Endothelial cell of umbilical vein (primary cell): ENCODE data around the gene PCDHA3. TPM values are rescaled to one million over a fixed set of nuclear protein-coding genes. Genes with fewer than 3 reads are reported as not detected.

Source experiments
- BruUV-seq: library from RNA; stranded (reverse); fragments of 400-500 nt; replicated peaks from 2 replicates; lab custom pipeline; 2021; lab: Mats Ljungman, UMichigan
- CTCF ChIA-PET: fragments of 300-600, 350-600 bp; sonication (Branson Sonifier 250); formaldehyde crosslinking; loops from one replicate; lab custom pipeline; 2021; ENCODE audit warnings: antibody characterized with exemption, inconsistent platforms; lab: Charles Lee
- POLR2A ChIA-PET: fragments of 300-600, 350-600 bp; sonication (Branson Sonifier 250); formaldehyde crosslinking; loops from one replicate; lab custom pipeline; 2021; ENCODE audit warnings: antibody characterized with exemption, inconsistent platforms; lab: Charles Lee
- DNase-seq: peaks from one replicate; pipeline ENCODE4 v3.0.0-alpha.2; 2011; ENCODE audit warnings: low read depth, low spot score
- FAIRE-seq: peaks from 2 replicates; lab custom pipeline; 2011; peaks lifted over from hg19 to GRCh38; lab: Jason Lieb, UNC
- H2AFZ ChIP-seq: 2 replicates; pipeline ENCODE4 v1.6.0; 2012; ENCODE audit warnings: low read depth, low read length, control low read depth, inconsistent platforms
- H3K27ac ChIP-seq: 2 replicates; pipeline ENCODE4 v1.5.1; 2011; ENCODE audit warnings: low read depth, mild to moderate bottlenecking, control low read depth, low read length, moderate library complexity; ENCODE audit not compliant: insufficient read depth
- H3K27me3 ChIP-seq, 2 experiments: 2 replicates each; pipeline versions ENCODE4 v1.6.0 to v1.6.1; 2011; ENCODE audit warnings: low read length in 2 of 2, mixed read lengths in 1 of 2; ENCODE audit not compliant: control insufficient read depth in 2 of 2, insufficient read depth in 2 of 2
- H3K36me3 ChIP-seq, 2 experiments: 2 replicates in 1 of 2; 3 replicates in 1 of 2; pipeline ENCODE4 v1.5.1; 2011; ENCODE audit warnings: low read length in 2 of 2, mild to moderate bottlenecking in 1 of 2, moderate library complexity in 1 of 2; ENCODE audit not compliant: control insufficient read depth in 2 of 2, insufficient read depth in 2 of 2; ENCODE audit errors: extremely low read depth in 1 of 2
- H3K4me1 ChIP-seq: 3 replicates; pipeline ENCODE4 v1.5.1; 2011; ENCODE audit warnings: mild to moderate bottlenecking, low read length; ENCODE audit not compliant: control insufficient read depth, insufficient read depth; ENCODE audit errors: extremely low read depth
- H3K4me2 ChIP-seq: 2 replicates; pipeline ENCODE4 v1.6.1; 2011; ENCODE audit warnings: low read length, control low read depth, mixed read lengths; ENCODE audit not compliant: insufficient read depth
- H3K4me3 ChIP-seq, 3 experiments: fragments of 200-600 bp in 1 of 3; sonication (generic), shearing (Covaris generic) in 1 of 3; replicated peaks in 1 of 3; 2 replicates each; pipeline ENCODE4 v1.5.1; 2011 to 2016; ENCODE audit warnings: control low read depth in 3 of 3, low read length in 3 of 3, mild to moderate bottlenecking in 2 of 3, inconsistent platforms in 1 of 3, low read depth in 1 of 3, moderate library complexity in 1 of 3; ENCODE audit not compliant: insufficient read depth in 1 of 3
- H3K79me2 ChIP-seq: 2 replicates; pipeline ENCODE4 v1.6.0; 2012; ENCODE audit warnings: low read length, inconsistent platforms; ENCODE audit not compliant: control insufficient read depth, insufficient read depth
- H3K9ac ChIP-seq: replicated peaks from 2 replicates; pipeline ENCODE3; 2011; ENCODE audit warnings: low read length, control low read depth; ENCODE audit not compliant: insufficient read depth; ENCODE audit errors: extremely low read depth
- H3K9me1 ChIP-seq: replicated peaks from 3 replicates; pipeline ENCODE4 v1.6.0; 2011; ENCODE audit warnings: mild to moderate bottlenecking, low read length; ENCODE audit not compliant: control insufficient read depth, insufficient read depth; ENCODE audit errors: extremely low read depth
- H3K9me3 ChIP-seq: replicated peaks from 2 replicates; pipeline ENCODE4 v1.5.1; 2012; ENCODE audit warnings: low read length, inconsistent platforms; ENCODE audit not compliant: control insufficient read depth, insufficient read depth
- H4K20me1 ChIP-seq: replicated peaks from 2 replicates; pipeline ENCODE3; 2011; ENCODE audit warnings: mild to moderate bottlenecking, low read length; ENCODE audit not compliant: control insufficient read depth, insufficient read depth; ENCODE audit errors: extremely low read depth
- FOS ChIP-seq: IDR thresholded peaks from 2 replicates; pipeline ENCODE4 v1.6.1; 2011; ENCODE audit warnings: mild to moderate bottlenecking, low read length, moderate library complexity, borderline replicate concordance; ENCODE audit not compliant: insufficient read depth
- MYC ChIP-seq: IDR thresholded peaks from one replicate; pipeline ENCODE4 v1.6.1; 2011; ENCODE audit warnings: mild to moderate bottlenecking, low read depth, low read length
- POLR2A ChIP-seq: IDR thresholded peaks from 2 replicates; pipeline ENCODE4 v1.6.1; 2012; ENCODE audit warnings: low read depth, mild to moderate bottlenecking, control low read depth, low read length
- POLR2AphosphoS5 ChIP-seq: IDR thresholded peaks from 2 replicates; pipeline ENCODE4 v1.6.1; 2012; ENCODE audit warnings: low read depth, mild to moderate bottlenecking, control low read depth, low read length, moderate library complexity; ENCODE audit not compliant: insufficient read depth
- dilution Hi-C: fragments of 300-500 bp; cut with MboI; formaldehyde crosslinking; loops from one replicate; pipeline ENCODE4 v1.15.0; 2019; ENCODE audit warnings: low sequenced_read_pairs; ENCODE audit not compliant: extremely low pct_ligation_motif_present
- intact Hi-C: fragments of 100-400 bp; cut with micrococcal nuclease; formaldehyde crosslinking; loops from one replicate; pipeline ENCODE4 v1.10.0; 2022
- polyA plus RNA-seq, 4 experiments: library from polyadenylated mRNA; depleted of rRNA in 3 of 4; stranded (reverse) in 3 of 4; unstranded in 1 of 4; fragments of >200 nt; gene quantifications; 2 replicates each; pipeline versions ENCODE4 v1.2.1 to v1.2.3, GENCODE V29; 2011 to 2012; ENCODE audit warnings: missing spikeins in 1 of 4
- total RNA-seq: library from RNA; stranded (reverse); gene quantifications from 2 replicates; pipeline ENCODE4 v1.2.3, GENCODE V29; 2021
- TF ChIP-seq, protein P1 (sequence below), 2 donors: IDR thresholded peaks; 1 replicate in 1 of 2; 2 replicates in 1 of 2; pipeline ENCODE4 v1.5.1; 2011; ENCODE audit warnings: low read length in 2 of 2, mild to moderate bottlenecking in 2 of 2, moderate library complexity in 2 of 2, control low read depth in 1 of 2, inconsistent platforms in 1 of 2, low read depth in 1 of 2; ENCODE audit not compliant: insufficient read depth in 1 of 2; ENCODE audit errors: extremely low read depth in 1 of 2
- TF ChIP-seq, protein P2 (sequence below): IDR thresholded peaks from 2 replicates; pipeline ENCODE4 v1.6.1; 2011; ENCODE audit not compliant: insufficient read depth, insufficient read length

PCDHA3 gene
- total and polyA plus RNA-seq, 2 donors (not counting 3 experiments of a cell fraction or from before 2014, with no cell fraction given), result 0.07 to 0.09 TPM

DNA sequence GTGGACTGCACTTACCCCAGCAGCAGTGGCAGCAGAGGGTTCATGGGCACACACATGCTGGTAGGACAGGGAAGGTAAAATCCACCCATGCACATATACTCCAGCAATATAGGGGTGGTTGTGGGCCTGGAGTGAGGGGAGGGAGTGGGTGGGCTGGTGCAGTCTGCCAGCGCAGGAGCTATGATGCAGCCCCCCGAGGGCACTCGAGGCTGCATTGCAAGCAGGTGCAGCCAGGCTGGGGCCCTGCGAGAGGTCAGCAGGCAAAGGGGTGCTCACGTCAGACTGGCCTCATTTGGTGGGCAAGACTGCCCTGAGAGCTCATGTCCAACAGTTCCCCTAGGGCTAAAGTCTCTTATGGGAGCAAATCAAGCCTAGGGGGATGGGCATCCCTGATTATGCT is 47.3 kb upstream of the PCDHA3 start:
- dilution Hi-C loops, result no loop called here
- H3K4me1 ChIP-seq, result no peaks in the 10 kb centered on the region
- H3K27me3 ChIP-seq, result no peaks in the 10 kb centered on the region
- no TSS peak for BruUV-seq
- ChIA-PET CTCF (no interaction called here), POLR2A (no interaction called here)
- no peaks in the 10 kb centered on the region for H3K36me3 ChIP-seq
- H3K9me3 ChIP-seq, result no peaks in the 10 kb centered on the region
- H4K20me1 ChIP-seq, result no peaks in the 10 kb centered on the region
- intact Hi-C loops, result no loop called here
- TF ChIP-seq MYC (no peak), POLR2A (no peak), POLR2AphosphoS5 (no peak), FOS (no peak)
- TF ChIP-seq, protein P1, sequence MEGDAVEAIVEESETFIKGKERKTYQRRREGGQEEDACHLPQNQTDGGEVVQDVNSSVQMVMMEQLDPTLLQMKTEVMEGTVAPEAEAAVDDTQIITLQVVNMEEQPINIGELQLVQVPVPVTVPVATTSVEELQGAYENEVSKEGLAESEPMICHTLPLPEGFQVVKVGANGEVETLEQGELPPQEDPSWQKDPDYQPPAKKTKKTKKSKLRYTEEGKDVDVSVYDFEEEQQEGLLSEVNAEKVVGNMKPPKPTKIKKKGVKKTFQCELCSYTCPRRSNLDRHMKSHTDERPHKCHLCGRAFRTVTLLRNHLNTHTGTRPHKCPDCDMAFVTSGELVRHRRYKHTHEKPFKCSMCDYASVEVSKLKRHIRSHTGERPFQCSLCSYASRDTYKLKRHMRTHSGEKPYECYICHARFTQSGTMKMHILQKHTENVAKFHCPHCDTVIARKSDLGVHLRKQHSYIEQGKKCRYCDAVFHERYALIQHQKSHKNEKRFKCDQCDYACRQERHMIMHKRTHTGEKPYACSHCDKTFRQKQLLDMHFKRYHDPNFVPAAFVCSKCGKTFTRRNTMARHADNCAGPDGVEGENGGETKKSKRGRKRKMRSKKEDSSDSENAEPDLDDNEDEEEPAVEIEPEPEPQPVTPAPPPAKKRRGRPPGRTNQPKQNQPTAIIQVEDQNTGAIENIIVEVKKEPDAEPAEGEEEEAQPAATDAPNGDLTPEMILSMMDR (IDR thresholded peaks at IDR 0.05; ENCODE audit: extremely low read depth in 1 of 2, insufficient read depth in 1 of 2, low read depth in 1 of 2, low read length in 2 of 2), result no peak
- TF ChIP-seq, protein P2, sequence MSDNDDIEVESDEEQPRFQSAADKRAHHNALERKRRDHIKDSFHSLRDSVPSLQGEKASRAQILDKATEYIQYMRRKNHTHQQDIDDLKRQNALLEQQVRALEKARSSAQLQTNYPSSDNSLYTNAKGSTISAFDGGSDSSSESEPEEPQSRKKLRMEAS, result no peak
- DNase-seq, result no peak
- no peaks in the 10 kb centered on the region for H3K9me1 ChIP-seq
- no peak overlapping the region for H2AFZ ChIP-seq
- H3K27ac ChIP-seq, result no peak overlapping the region
- FAIRE-seq, result no peak
- no peaks in the 10 kb centered on the region for H3K79me2 ChIP-seq
- H3K4me3 ChIP-seq, result no peak overlapping the region
- H3K4me2 ChIP-seq, result no peak overlapping the region
- H3K9ac ChIP-seq, result no peak overlapping the region
